HUDEP-2 (cell line): ENCODE measurements around the gene DNAJC25.
"Not testable (repeated sequence)": the region's sequence is repeated elsewhere in the genome, so short reads cannot be mapped to it uniquely, and the experiment has no call there.

ENCODE experiments used
- DNase-seq, 76 experiments: peaks; one replicate each; lab custom pipeline; 2025; ENCODE audit not compliant: unreplicated experiment in 76 of 76; lab: John Stamatoyannopoulos, UW

The DNAJC25 gene

GRCh38 chr9:111631214-111631971, at the start of gene DNAJC25:
TSS of gene DNAJC25 (plus strand) at chr9:111631334. CDS start at chr9:111631408, 74 bp downstream.
- peak; percentile 42 to 98 (median 94) for DNase-seq

GRCh38 chr9:111582888-111583287, 48.2 kb upstream of the DNAJC25 start:
- no peak for DNase-seq

GRCh38 chr9:111586378-111586777, 44.8 kb upstream of the DNAJC25 start:
- no peak for DNase-seq

GRCh38 chr9:111588846-111589245, 42.3 kb upstream of the DNAJC25 start:
- no peak for DNase-seq

GRCh38 chr9:111597852-111598732, 33.0 kb upstream of the DNAJC25 start:
- DNase-seq, result peak in 41 of 76 experiments; percentile 5 to 53 (median 25)

GRCh38 chr9:111598733-111599091, 32.4 kb upstream of the DNAJC25 start:
- DNase-seq, result peak in 2 of 76 experiments; percentile 8 to 23

GRCh38 chr9:111599092-111599954, 31.8 kb upstream of the DNAJC25 start, which contains the start of gene PTGR1:
TSS of gene PTGR1 (minus strand) at chr9:111599647. CDS start at chr9:111597422, 2,225 bp downstream.
- peak in 39 of 76 experiments; percentile 0 to 60 (median 21) for DNase-seq

- no peak for DNase-seq
Observed at GRCh38 chr9:111599955-111600343, 31.2 kb upstream of the DNAJC25 start.

- peak in 4 of 76 experiments; percentile 0 to 12 (median 6) for DNase-seq
Observed at GRCh38 chr9:111601237-111602018, 29.7 kb upstream of the DNAJC25 start.

- DNase-seq, result no peak
Observed at GRCh38 chr9:111603041-111603440, 28.1 kb upstream of the DNAJC25 start.

- no peak for DNase-seq
Observed at GRCh38 chr9:111604054-111604615, 27.0 kb upstream of the DNAJC25 start.

- DNase-seq, result no peak
Observed at GRCh38 chr9:111605041-111605559, 26.0 kb upstream of the DNAJC25 start.

GRCh38 chr9:111610149-111610548, 21.0 kb upstream of the DNAJC25 start:
- DNase-seq, result no peak

GRCh38 chr9:111610845-111611244, 20.3 kb upstream of the DNAJC25 start:
- no peak for DNase-seq

- DNase-seq, result peak in 1 of 76 experiments; percentile 4
Observed at GRCh38 chr9:111613436-111614040, 17.6 kb upstream of the DNAJC25 start.

- DNase-seq, result no peak
Observed at GRCh38 chr9:111615928-111616327, 15.2 kb upstream of the DNAJC25 start.

- DNase-seq, result not testable (repeated sequence)
Observed at GRCh38 chr9:111617349-111617748, 13.8 kb upstream of the DNAJC25 start.

GRCh38 chr9:111621895-111622480, 9.1 kb upstream of the DNAJC25 start:
- DNase-seq, result peak in 25 of 76 experiments; percentile 0 to 50 (median 22)
